GM12864 (cell line): ENCODE data around the gene SGTB.
"Not testable (repeated sequence)": the region's sequence is repeated elsewhere in the genome, so short reads cannot be mapped to it uniquely, and the experiment has no call there.

ENCODE experiments used
- DNase-seq: peaks from one replicate; pipeline ENCODE4 v3.0.0-alpha.2; 2011; ENCODE audit warnings: low read depth
- H3K4me3 ChIP-seq: 2 replicates; pipeline ENCODE4 v1.5.1; 2011; ENCODE audit warnings: mild to moderate bottlenecking, low read depth, low read length, control low read depth
- CTCF ChIP-seq: IDR thresholded peaks from 2 replicates; pipeline ENCODE4 v1.5.1; 2011; ENCODE audit warnings: low read depth, mild to moderate bottlenecking, moderate library complexity, low read length, control low read depth, inconsistent platforms; ENCODE audit errors: missing control alignments

SGTB gene

DNA sequence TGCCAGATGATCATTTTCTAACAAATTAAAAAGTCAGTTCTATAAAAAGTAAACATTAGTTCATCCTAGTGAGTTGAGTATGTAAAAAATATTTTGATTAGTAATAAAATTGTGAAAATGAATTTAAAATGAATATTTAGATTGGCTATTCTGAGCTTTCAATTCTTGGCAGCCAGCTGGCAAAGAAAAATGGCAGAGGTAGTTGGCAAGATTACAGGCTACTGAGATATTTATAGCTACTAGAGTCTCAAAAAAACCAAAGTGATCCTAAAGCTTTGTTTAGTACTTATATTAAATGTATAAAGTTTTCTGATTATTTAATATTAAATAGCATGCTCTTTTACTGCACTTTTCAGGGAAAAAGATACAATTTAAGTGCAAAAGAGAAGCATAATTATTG lies 25.0 kb downstream of the SGTB start:
- no peak for DNase-seq

DNA sequence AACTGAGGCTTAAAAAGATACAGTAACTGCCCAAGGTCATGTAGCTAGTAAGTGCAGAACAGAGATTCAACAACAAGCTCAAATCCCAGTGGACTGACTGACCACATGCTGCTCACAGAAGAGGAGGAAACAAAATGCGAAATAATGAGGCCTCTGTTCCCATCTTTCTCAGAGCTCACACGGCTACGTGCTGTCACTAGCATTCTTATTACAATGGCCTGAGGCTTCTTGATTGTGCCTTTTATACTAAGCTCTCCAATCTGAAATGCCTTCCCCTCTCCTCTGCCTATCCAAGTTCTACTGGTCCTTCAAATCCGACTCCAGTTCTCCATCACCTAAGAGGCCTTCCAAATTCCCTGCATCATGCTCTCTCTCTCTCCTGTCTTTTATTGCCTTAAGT lies 26.0 kb downstream of the SGTB start:
- H3K4me3 ChIP-seq, result no peak overlapping the region
- TF ChIP-seq CTCF, result no peak
- no peak for DNase-seq

More for the DNA sequence above, 25.0 kb downstream of the SGTB start:
- no peak overlapping the region for H3K4me3 ChIP-seq
- no peak for TF ChIP-seq CTCF

- DNase-seq, result no peak
Measured at GRCh38 chr5:65695162-65695755, 26.6 kb downstream of the SGTB start.

GRCh38 chr5:65693121-65693520 lies 28.8 kb downstream of the SGTB start:
- DNase-seq, result no peak
- no peak overlapping the region for H3K4me3 ChIP-seq
- TF ChIP-seq CTCF, result no peak

More at GRCh38 chr5:65695162-65695755, 26.6 kb downstream of the SGTB start:
- no peak for TF ChIP-seq CTCF
- H3K4me3 ChIP-seq, result no peak overlapping the region

- no peak for DNase-seq
- no peak overlapping the region for H3K4me3 ChIP-seq
- no peak for TF ChIP-seq CTCF
Measured at GRCh38 chr5:65682148-65682547, 39.8 kb downstream of the SGTB start.

DNA sequence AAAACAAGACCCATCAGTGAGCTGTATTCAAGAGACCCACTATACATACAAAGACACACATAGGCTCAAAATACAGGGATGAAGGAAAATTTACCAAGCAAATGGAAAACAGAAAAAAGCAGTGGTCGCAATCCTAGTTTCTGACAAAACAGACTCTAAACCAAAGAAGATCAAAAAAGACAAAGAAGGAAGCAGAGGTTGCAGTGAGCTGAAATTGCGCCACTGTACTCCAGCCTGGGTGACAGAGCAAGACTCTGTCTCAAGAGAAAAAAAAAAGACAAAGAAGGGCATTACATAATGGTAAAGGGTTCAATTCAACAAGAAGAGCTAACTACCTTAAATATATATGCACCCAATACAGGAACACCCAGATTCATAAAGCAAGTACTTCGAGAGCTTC lies 45.9 kb downstream of the SGTB start:
- DNase-seq, H3K4me3 ChIP-seq: not testable (repeated sequence)

DNA sequence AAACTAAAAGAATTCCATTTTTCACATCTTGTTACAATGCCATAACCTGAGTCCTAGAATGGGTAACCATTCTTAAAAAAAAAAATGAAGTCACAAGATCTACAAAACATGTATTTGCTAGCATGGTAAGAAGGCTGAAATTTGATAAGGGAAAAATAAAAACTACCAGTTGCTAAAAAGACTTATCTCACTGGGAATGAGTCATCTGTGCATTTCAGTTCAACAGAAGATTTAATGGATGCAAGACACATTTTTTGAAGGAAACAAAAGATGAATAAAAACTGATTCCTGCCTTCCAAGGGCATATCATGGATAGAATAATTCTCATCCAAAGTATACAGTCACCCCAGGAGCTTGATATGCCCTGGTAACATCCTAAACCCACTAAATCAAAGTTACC lies 47.2 kb downstream of the SGTB start:
- no peak overlapping the region for H3K4me3 ChIP-seq
- TF ChIP-seq CTCF, result no peak
- no peak for DNase-seq

- H3K4me3 ChIP-seq, result no peak overlapping the region
- TF ChIP-seq CTCF, result no peak
- no peak for DNase-seq
Measured at GRCh38 chr5:65672796-65673195, 49.1 kb downstream of the SGTB start.
